ENCODE results near the gene APLN.

GRCh38 chrX:129658429-129658828 lies 3.7 kb upstream of the APLN start:
- TF ChIP-seq CTCF (conservative IDR thresholded peaks at IDR 0.05 in 1 of 2, IDR thresholded peaks at IDR 0.05 in 1 of 2; ENCODE audit: extremely low read depth in 1 of 2, insufficient read depth in 1 of 2, low read depth in 1 of 2, low read length in 2 of 2) (no peak), EZH2 (IDR thresholded peaks at IDR 0.05; ENCODE audit: borderline replicate concordance, low read length) (no peak)

Data from mammary epithelial cell (primary cell).